Ovary (tissue), 3 donors: ENCODE results near the gene TMEM158.

Source experiments
- CTCF ChIP-seq, 3 donors: fragments of 450-650 bp in 2 of 3; fragments of 200-600 bp in 1 of 3; IDR thresholded peaks; one replicate each; pipeline versions ENCODE4 v1.5.1 to v1.8.0; 2016 to 2022; ENCODE audit warnings: antibody characterized with exemption in 3 of 3, mild to moderate bottlenecking in 1 of 3
- EP300 ChIP-seq: sonication (generic); formaldehyde crosslinking; IDR thresholded peaks from one replicate; pipeline ENCODE4 v1.6.1; 2017; ENCODE audit warnings: antibody characterized with exemption
- POLR2A ChIP-seq: fragments of 450-650 bp; IDR thresholded peaks from one replicate; pipeline ENCODE4 v1.6.1; 2017; ENCODE audit warnings: antibody characterized with exemption, mild to moderate bottlenecking, moderate library complexity
- donor health status: DM: no; HTN: no; CAD: no.

- TF ChIP-seq CTCF (IDR thresholded peaks at IDR 0.05) (no peak), EP300 (no peak), POLR2A (no peak)
These were observed 32.2 kb upstream of the TMEM158 start for GRCh38 chr3:45258317-45258716.
